ENCODE results near the gene HOXB6.

HOXB6 gene

DNA sequence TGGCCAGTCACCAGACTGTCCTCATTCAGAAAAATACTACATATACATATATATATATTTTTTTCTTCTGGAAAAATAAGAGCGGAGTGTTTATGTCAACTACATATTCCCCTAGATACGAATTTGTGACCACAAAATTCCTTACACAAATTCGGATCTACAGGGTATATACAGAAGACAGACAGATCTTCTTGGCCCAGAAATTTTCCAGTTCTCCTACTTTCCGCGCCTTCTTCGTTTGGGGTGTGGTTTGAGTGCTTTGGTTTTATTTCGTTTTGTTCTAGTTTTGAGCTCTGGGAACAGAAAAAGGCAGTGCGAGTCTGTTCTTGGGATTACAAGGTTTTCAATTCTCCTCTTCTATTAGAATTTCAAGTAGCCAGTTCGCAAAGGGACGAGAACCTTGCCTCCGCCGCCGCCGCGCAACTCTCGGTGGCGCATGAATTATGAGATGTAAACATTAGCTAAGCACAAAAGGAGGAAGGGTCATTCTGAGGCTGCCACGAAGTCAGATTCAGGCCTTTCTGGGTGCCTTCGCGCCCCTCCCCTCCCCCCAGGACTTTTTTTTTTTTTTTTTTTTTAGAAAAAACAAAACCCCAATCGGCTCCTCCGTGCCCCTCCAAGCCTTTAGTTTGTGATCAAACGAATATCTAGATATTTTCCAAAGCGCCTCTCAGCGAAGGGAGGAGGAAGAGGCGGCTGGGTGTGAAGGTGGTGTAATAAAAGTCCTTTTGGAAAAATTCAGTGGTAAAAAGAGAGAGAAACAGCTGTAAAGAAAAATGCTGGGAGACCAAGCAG, 24.8 kb downstream of the HOXB6 start:
- Histone ChIP-seq H3K27me3 (ENCODE audit: control insufficient read depth in 2 of 2, insufficient read depth in 2 of 2, low read length in 2 of 2) (peaks cover 2 to 4% of the 10 kb centered on the region in 2 donors), H3K9ac (ENCODE audit: low read depth in 1 of 2, low read length in 2 of 2) (peak overlapping the region; percentile 41), H3K36me3 (ENCODE audit: control insufficient read depth in 2 of 2, insufficient read depth in 2 of 2, low read length in 2 of 2) (peaks cover 0 to 3% of the 10 kb centered on the region in 2 donors), H3K9me3 (ENCODE audit: control insufficient read depth in 2 of 2, low read length in 2 of 2) (no peaks in the 10 kb centered on the region), H3K4me3 (ENCODE audit: low read length in 2 of 2) (peak overlapping the region; percentile 4 to 69), H3K4me1 (ENCODE audit: control insufficient read depth in 2 of 2, insufficient read depth in 2 of 2, low read length in 2 of 2) (peaks cover 48% of the 10 kb centered on the region in 2 donors), H3K27ac (ENCODE audit: low read depth in 2 of 2, low read length in 2 of 2) (peak overlapping the region; percentile 75 to 83)

DNA sequence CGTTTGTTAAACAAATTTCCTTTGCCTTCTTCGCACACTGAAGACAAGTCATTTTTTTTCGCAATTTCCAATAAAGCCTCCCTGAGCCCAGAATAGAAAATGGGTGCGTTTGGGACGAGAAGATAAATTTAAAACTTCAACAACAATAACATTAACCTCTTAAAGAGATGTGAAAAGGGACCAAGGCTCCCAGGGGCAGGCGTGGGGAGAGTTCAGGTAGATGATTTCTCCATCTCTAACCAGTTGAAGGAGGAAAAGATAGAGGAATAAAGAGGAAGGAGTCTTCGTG, 25.4 kb downstream of the HOXB6 start:
- Histone ChIP-seq H3K9me3 (ENCODE audit: control insufficient read depth in 2 of 2, low read length in 2 of 2) (no peaks in the 10 kb centered on the region), H3K27ac (ENCODE audit: low read depth in 2 of 2, low read length in 2 of 2) (peak overlapping the region; percentile 59 to 83), H3K27me3 (ENCODE audit: control insufficient read depth in 2 of 2, insufficient read depth in 2 of 2, low read length in 2 of 2) (peaks cover 2 to 4% of the 10 kb centered on the region in 2 donors), H3K4me1 (ENCODE audit: control insufficient read depth in 2 of 2, insufficient read depth in 2 of 2, low read length in 2 of 2) (peaks cover 44 to 48% of the 10 kb centered on the region in 2 donors), H3K4me3 (ENCODE audit: low read length in 2 of 2) (peak overlapping the region in 1 of 2 donors; percentile 75), H3K36me3 (ENCODE audit: control insufficient read depth in 2 of 2, insufficient read depth in 2 of 2, low read length in 2 of 2) (peaks cover 0 to 3% of the 10 kb centered on the region in 2 donors), H3K9ac (ENCODE audit: low read depth in 1 of 2, low read length in 2 of 2) (peak overlapping the region in 1 of 2 donors; percentile 17)

DNA sequence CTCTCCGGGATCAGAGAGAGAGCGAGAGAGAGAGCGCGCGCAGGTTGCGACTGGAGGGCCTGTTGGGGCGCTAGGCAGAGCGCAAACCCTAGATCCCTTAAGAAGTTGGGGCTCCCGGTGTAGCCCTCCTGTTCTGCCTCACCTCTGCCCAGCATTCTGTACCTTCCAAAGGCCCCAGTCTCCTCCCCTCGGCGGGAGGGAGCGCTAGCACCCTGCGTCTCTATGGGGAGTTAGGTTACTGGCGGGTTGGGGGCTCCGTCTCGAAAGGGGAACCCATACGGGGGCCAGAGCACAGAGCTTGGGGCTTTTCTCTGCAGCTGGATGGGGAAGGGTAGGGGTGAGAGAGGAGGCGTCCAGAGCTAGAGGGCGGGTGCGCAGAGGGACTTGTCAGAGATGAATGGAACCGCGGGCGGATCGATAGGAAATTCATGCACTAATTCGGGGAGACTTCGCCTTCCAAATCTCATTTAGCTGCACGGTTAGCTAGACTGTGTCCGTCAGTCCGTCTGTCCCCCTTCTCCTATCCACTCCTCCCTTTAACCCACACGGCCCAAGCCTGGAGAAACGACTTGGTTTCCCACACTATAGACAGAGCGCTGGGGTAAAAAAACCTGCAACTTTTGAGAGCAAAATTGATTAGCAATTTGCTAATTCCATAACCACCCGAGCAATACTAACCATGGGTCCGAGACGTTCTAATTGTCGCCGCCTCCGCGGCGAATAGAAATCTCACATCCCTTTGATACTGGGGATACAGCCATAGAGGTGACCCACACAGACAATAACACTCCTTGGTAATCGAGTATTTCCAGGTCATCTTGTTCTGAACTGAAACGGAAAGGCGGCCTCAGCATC, 25.9 kb downstream of the HOXB6 start:
- peaks cover 39 to 48% of the 10 kb centered on the region in 2 donors for H3K4me1 ChIP-seq (ENCODE audit: control insufficient read depth in 2 of 2, insufficient read depth in 2 of 2, low read length in 2 of 2)
- peak overlapping the region; percentile 55 to 72 for H3K9ac ChIP-seq (ENCODE audit: low read depth in 1 of 2, low read length in 2 of 2)
- peak overlapping the region; percentile 59 to 83 for H3K27ac ChIP-seq (ENCODE audit: low read depth in 2 of 2, low read length in 2 of 2)
- no peaks in the 10 kb centered on the region for H3K9me3 ChIP-seq (ENCODE audit: control insufficient read depth in 2 of 2, low read length in 2 of 2)
- peaks cover 2 to 4% of the 10 kb centered on the region in 2 donors for H3K27me3 ChIP-seq (ENCODE audit: control insufficient read depth in 2 of 2, insufficient read depth in 2 of 2, low read length in 2 of 2)
- peaks cover 0 to 3% of the 10 kb centered on the region in 2 donors for H3K36me3 ChIP-seq (ENCODE audit: control insufficient read depth in 2 of 2, insufficient read depth in 2 of 2, low read length in 2 of 2)
- peak overlapping the region; percentile 41 to 75 for H3K4me3 ChIP-seq (ENCODE audit: low read length in 2 of 2)

DNA sequence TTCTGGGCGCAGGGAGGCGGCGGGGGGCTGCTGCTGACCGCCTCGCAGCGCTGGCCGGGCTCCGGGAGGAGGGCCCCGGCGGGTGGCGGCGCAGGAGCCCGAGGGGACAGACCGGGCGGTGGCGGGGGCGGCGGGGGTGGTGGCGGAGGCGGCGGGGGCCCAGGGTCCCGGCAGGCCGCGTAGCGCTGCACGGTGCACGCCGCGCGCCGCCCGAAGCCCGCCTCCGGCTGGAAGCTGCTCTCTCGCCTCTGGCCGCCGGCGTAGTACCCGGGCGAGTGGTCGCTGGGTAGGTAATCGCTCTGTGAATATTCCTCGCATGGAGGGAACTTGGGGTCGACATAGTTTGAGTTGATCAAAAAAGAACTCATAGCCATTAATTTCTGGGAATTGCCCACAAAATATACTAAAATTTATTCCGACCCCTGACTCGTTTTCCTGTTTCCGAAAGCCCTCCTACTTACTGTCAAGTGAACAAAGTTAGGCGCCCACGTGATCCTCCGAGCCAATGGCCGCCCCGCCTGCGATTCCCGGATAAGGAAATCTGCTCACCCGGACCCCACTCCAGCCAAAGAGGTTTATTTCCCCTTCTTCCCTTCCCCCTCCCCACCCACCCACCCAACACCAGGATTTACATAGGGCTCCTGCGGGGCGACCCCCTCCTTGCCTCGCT, 26.7 kb downstream of the HOXB6 start, which contains the start of gene HOXB4:
HOXB4 (minus strand) TSS at position 405 of the 670 bp plus-strand sequence; CDS start at position 374, 31 bp downstream.
- peak within 1 kb of the TSS; percentile 55 to 72 for H3K9ac ChIP-seq (ENCODE audit: low read depth in 1 of 2, low read length in 2 of 2)
- peak within 1 kb of the TSS; percentile 53 to 75 for H3K4me3 ChIP-seq (ENCODE audit: low read length in 2 of 2)
- no peaks in the 10 kb centered on the region for H3K36me3 ChIP-seq (ENCODE audit: control insufficient read depth in 2 of 2, insufficient read depth in 2 of 2, low read length in 2 of 2)
- peak within 1 kb of the TSS; percentile 85 to 86 for H3K27ac ChIP-seq (ENCODE audit: low read depth in 2 of 2, low read length in 2 of 2)
- peaks cover 2 to 4% of the 10 kb centered on the region in 2 donors for H3K27me3 ChIP-seq (ENCODE audit: control insufficient read depth in 2 of 2, insufficient read depth in 2 of 2, low read length in 2 of 2)
- peaks cover 38 to 48% of the 10 kb centered on the region in 2 donors for H3K4me1 ChIP-seq (ENCODE audit: control insufficient read depth in 2 of 2, insufficient read depth in 2 of 2, low read length in 2 of 2)
- no peaks in the 10 kb centered on the region for H3K9me3 ChIP-seq (ENCODE audit: control insufficient read depth in 2 of 2, low read length in 2 of 2)

DNA sequence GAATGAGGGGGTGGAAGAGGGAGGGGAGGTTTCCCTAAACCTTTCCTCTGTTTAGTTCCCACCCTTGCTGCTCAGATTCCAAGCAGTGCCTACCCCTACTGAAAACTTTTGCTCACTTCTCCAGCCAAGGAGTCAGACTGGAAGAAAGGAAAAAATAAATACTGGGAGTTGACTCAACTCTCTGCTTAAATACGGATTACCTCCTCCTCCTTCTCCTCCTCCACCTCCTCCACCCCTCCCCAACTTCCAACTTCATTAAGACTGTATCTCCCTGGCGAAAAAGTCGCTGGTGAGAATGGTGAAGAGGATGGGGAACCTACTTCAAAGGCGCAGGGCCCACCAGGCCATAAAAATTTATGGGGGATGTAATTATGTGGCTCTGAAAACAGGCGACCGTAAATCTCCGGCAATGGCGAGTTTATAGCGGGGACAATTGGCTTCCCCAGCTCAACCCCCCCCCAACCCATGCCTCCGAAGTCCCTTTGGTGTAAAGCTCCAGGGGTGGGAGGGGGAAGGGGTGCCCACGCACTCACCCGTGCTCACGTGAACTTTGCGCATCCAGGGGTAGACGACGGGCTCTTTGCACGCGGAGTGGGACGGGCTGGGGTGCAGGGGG, 27.3 kb downstream of the HOXB6 start:
- Histone ChIP-seq H3K4me3 (ENCODE audit: low read length in 2 of 2) (peak overlapping the region; percentile 53 to 60), H3K27ac (ENCODE audit: low read depth in 2 of 2, low read length in 2 of 2) (peak overlapping the region; percentile 85 to 86), H3K27me3 (ENCODE audit: control insufficient read depth in 2 of 2, insufficient read depth in 2 of 2, low read length in 2 of 2) (peaks cover 2 to 4% of the 10 kb centered on the region in 2 donors), H3K9ac (ENCODE audit: low read depth in 1 of 2, low read length in 2 of 2) (peak overlapping the region in 1 of 2 donors; percentile 50), H3K4me1 (ENCODE audit: control insufficient read depth in 2 of 2, insufficient read depth in 2 of 2, low read length in 2 of 2) (peaks cover 34 to 47% of the 10 kb centered on the region in 2 donors), H3K9me3 (ENCODE audit: control insufficient read depth in 2 of 2, low read length in 2 of 2) (no peaks in the 10 kb centered on the region), H3K36me3 (ENCODE audit: control insufficient read depth in 2 of 2, insufficient read depth in 2 of 2, low read length in 2 of 2) (peaks cover 3 to 6% of the 10 kb centered on the region in 2 donors)

DNA sequence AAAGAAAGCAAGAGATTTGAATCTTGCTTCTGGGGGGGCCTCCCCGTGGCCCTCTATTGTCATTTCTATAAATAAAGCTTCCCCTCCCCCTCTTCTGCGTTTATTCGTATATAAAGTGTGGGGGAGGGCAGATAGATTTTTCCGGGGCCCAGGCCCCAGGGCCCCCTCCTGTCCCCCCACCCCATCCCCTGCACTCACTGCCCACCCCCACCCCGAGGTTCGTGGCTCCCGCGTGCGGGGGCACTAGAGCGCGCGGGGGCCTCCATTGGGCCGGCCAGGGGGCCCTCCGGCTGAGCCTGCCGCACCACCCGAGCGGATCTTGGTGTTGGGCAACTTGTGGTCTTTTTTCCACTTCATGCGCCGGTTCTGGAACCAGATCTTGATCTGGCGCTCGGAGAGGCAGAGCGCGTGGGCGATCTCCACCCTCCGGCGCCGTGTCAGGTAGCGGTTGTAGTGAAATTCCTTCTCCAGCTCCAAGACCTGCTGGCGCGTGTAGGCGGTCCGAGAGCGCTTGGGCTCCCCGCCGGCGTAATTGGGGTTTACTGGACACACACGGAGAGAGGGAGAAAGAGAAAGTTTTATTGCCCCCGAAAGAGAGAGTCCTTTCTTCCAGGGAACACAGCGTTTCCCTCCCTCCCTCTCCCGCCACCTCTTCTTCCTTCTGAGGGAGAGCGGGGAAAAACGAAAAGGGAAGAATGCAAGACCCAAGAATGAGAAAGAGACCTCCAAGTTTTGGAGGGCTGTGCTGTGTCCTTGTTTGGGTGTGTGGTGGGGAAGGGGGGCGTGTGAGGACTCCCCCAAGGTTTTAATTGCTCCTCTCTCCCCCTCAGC, 28.1 kb downstream of the HOXB6 start:
- peak overlapping the region in 1 of 2 donors; percentile 50 for H3K9ac ChIP-seq (ENCODE audit: low read depth in 1 of 2, low read length in 2 of 2)
- H3K4me1 ChIP-seq (ENCODE audit: control insufficient read depth in 2 of 2, insufficient read depth in 2 of 2, low read length in 2 of 2): peaks cover 34 to 45% of the 10 kb centered on the region in 2 donors
- peak overlapping the region; percentile 85 to 86 for H3K27ac ChIP-seq (ENCODE audit: low read depth in 2 of 2, low read length in 2 of 2)
- peaks cover 6 to 7% of the 10 kb centered on the region in 2 donors for H3K36me3 ChIP-seq (ENCODE audit: control insufficient read depth in 2 of 2, insufficient read depth in 2 of 2, low read length in 2 of 2)
- H3K4me3 ChIP-seq (ENCODE audit: low read length in 2 of 2): peak overlapping the region; percentile 53 to 60
- H3K27me3 ChIP-seq (ENCODE audit: control insufficient read depth in 2 of 2, insufficient read depth in 2 of 2, low read length in 2 of 2): peaks cover 2 to 4% of the 10 kb centered on the region in 2 donors
- no peaks in the 10 kb centered on the region for H3K9me3 ChIP-seq (ENCODE audit: control insufficient read depth in 2 of 2, low read length in 2 of 2)

DNA sequence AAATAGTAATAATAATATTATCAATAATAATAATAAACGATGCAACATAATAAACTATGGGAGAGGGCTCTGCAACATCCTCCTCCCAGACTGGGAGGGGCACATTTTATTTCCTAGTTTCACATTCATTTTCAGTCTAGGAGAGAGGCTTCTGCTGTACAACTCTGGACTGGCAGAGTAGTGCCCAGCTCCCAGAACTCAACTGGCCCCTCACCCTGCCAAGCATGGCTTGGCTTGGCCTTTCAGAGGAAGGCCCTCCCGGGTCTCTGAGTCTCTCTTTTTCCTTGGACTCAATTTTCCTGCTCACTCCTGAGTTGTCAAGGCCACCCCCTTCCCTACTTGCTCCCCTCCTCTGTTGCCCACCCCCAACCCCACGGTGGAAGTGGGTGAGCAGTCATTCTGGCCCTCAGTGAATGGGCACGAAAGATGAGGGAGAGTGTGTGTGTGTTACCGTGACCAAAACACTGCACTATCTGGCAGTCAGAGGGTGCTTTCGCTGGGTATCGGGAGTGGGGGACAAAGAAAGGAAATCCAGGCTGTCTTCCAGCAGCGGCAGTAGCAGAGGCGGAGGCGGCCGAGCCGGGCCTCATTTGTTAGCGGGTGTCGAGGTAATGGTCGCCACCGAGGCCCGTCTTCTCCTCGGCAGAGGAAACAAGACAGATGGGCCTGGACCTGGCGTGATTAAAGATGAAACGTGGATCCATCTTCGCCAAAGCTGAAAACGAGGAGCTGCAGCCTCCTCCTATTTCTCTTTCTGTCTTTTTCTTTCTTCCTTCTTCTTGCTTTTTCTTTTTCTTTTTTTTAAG, 28.9 kb downstream of the HOXB6 start:
- peak overlapping the region in 1 of 2 donors; percentile 38 for H3K4me3 ChIP-seq (ENCODE audit: low read length in 2 of 2)
- no peak overlapping the region for H3K9ac ChIP-seq (ENCODE audit: low read depth in 1 of 2, low read length in 2 of 2)
- peaks cover 34 to 37% of the 10 kb centered on the region in 2 donors for H3K4me1 ChIP-seq (ENCODE audit: control insufficient read depth in 2 of 2, insufficient read depth in 2 of 2, low read length in 2 of 2)
- H3K9me3 ChIP-seq (ENCODE audit: control insufficient read depth in 2 of 2, low read length in 2 of 2): no peaks in the 10 kb centered on the region
- H3K27me3 ChIP-seq (ENCODE audit: control insufficient read depth in 2 of 2, insufficient read depth in 2 of 2, low read length in 2 of 2): peaks cover 0 to 2% of the 10 kb centered on the region in 2 donors
- peaks cover 6 to 7% of the 10 kb centered on the region in 2 donors for H3K36me3 ChIP-seq (ENCODE audit: control insufficient read depth in 2 of 2, insufficient read depth in 2 of 2, low read length in 2 of 2)
- H3K27ac ChIP-seq (ENCODE audit: low read depth in 2 of 2, low read length in 2 of 2): peak overlapping the region; percentile 85 to 86

DNA sequence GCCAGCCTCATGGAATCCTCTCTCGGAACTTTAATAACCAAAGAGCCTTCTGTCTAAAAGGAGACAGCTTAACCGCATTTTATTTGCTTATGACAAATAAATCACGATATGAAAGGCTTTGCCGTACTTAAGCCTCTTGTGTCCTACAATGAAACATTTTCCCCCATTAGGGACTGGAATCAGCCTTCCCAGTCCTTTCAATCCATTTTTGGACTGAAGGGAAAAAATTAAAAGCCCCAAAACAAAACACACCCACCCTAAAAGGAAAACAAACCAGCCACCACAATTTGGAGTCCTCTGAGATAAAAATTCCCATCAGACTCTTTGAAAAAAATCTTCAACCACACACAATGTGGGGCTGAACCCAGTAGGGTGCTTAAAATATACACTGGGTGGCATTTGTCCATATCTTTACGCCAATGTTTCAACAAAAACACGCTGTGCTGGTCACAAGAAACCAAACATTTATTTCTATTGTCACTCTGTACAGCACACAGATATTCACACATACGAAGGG, 29.7 kb downstream of the HOXB6 start:
- Histone ChIP-seq H3K36me3 (ENCODE audit: control insufficient read depth in 2 of 2, insufficient read depth in 2 of 2, low read length in 2 of 2) (peaks cover 6 to 7% of the 10 kb centered on the region in 2 donors), H3K4me3 (ENCODE audit: low read length in 2 of 2) (peak overlapping the region in 1 of 2 donors; percentile 32), H3K9me3 (ENCODE audit: control insufficient read depth in 2 of 2, low read length in 2 of 2) (no peaks in the 10 kb centered on the region), H3K27me3 (ENCODE audit: control insufficient read depth in 2 of 2, insufficient read depth in 2 of 2, low read length in 2 of 2) (peaks cover 0 to 2% of the 10 kb centered on the region in 2 donors), H3K27ac (ENCODE audit: low read depth in 2 of 2, low read length in 2 of 2) (peak overlapping the region; percentile 63 to 86), H3K9ac (ENCODE audit: low read depth in 1 of 2, low read length in 2 of 2) (no peak overlapping the region), H3K4me1 (ENCODE audit: control insufficient read depth in 2 of 2, insufficient read depth in 2 of 2, low read length in 2 of 2) (peaks cover 30 to 36% of the 10 kb centered on the region in 2 donors)

Data from mucosa of rectum (tissue), 2 donors.